HepG2 (cell line): ENCODE data around the gene TMEM190. TPM values are rescaled to one million over a fixed set of nuclear protein-coding genes. Genes with fewer than 3 reads are reported as not detected.
A peak's percentile ranks its signal among the peaks of the same experiment; 100 is the strongest.

Experiments used
- ESRRA ChIP-seq: sonication (generic); formaldehyde crosslinking; IDR thresholded peaks from 2 replicates; pipeline ENCODE4 v1.5.1; 2020; ENCODE audit warnings: mild to moderate bottlenecking, low read depth, missing genetic modification reagents
- FLYWCH1 ChIP-seq: sonication (generic); formaldehyde crosslinking; IDR thresholded peaks from 2 replicates; pipeline ENCODE4 v1.8.1; 2023; ENCODE audit warnings: mild to moderate bottlenecking, missing genetic modification reagents
- GTF2F1 ChIP-seq: fragments of 150-350 bp; IDR thresholded peaks from 2 replicates; pipeline ENCODE4 v1.6.1; 2014; ENCODE audit warnings: low read length
- REPIN1 ChIP-seq: sonication (generic); formaldehyde crosslinking; IDR thresholded peaks from 2 replicates; pipeline ENCODE4 v1.8.0; 2022; ENCODE audit warnings: missing genetic modification reagents, low read depth, mild to moderate bottlenecking, borderline replicate concordance
- RFXAP ChIP-seq: sonication (generic); formaldehyde crosslinking; IDR thresholded peaks from 2 replicates; pipeline ENCODE4 v1.4.0; 2020; ENCODE audit warnings: missing genetic modification reagents, borderline replicate concordance
- SRSF1 ChIP-seq: fragments of 200-400 bp; formaldehyde crosslinking; optimal IDR thresholded peaks from 2 replicates; pipeline ENCODE3; 2017; ENCODE audit warnings: mild to moderate bottlenecking, low read depth, low read length, moderate library complexity
- ZBTB7B ChIP-seq: sonication (generic); formaldehyde crosslinking; IDR thresholded peaks from 2 replicates; pipeline ENCODE4 v1.4.0; 2020; ENCODE audit warnings: missing genetic modification reagents
- ZNF225 ChIP-seq: sonication (generic); formaldehyde crosslinking; IDR thresholded peaks from 2 replicates; pipeline ENCODE4 v1.4.0; 2020; ENCODE audit warnings: mild to moderate bottlenecking, missing genetic modification reagents
- ZNF232 ChIP-seq: sonication (generic); formaldehyde crosslinking; IDR thresholded peaks from 2 replicates; pipeline ENCODE4 v1.4.0; 2020; ENCODE audit warnings: missing genetic modification reagents, borderline replicate concordance
- ZNF746 ChIP-seq: sonication (generic); formaldehyde crosslinking; IDR thresholded peaks from 2 replicates; pipeline ENCODE4 v1.8.0; 2022; ENCODE audit warnings: mild to moderate bottlenecking, missing genetic modification reagents
- polyA plus RNA-seq, 8 experiments: library from polyadenylated mRNA; depleted of rRNA in 3 of 8; stranded (reverse) in 7 of 8; unstranded in 1 of 8; fragments of >200 nt; fragmentation: Illumina TruSeq in 4 of 8; extraction: Trizol in 4 of 8; gene quantifications; 2 replicates each; pipeline versions ENCODE4 v1.2.1 to v1.2.3, GENCODE V29; 2011 to 2016; ENCODE audit warnings: low read depth in 4 of 8, missing spikeins in 1 of 8, mixed read lengths in 1 of 8; ENCODE audit not compliant: insufficient read depth in 1 of 8
- total RNA-seq, 5 experiments: library from RNA; depleted of rRNA; stranded (reverse); fragments of >200 nt; fragmentation: Illumina TruSeq; extraction: Trizol; gene quantifications; 2 replicates each; pipeline ENCODE4 v1.2.3, GENCODE V29; 2016; ENCODE audit warnings: low read depth in 1 of 5
- TF ChIP-seq, protein P1 (sequence below): sonication (generic); formaldehyde crosslinking; IDR thresholded peaks from 2 replicates; pipeline ENCODE4 v1.9.0; 2021; ENCODE audit warnings: mild to moderate bottlenecking, missing genetic modification reagents
- TF ChIP-seq, protein P2 (sequence below), 2 experiments: sonication (generic) in 1 of 2; formaldehyde crosslinking in 1 of 2; IDR thresholded peaks; 2 replicates each; pipeline versions ENCODE4 v1.4.0 to v1.6.1; 2016 to 2020; ENCODE audit warnings: borderline replicate concordance in 1 of 2, low read depth in 1 of 2, mild to moderate bottlenecking in 1 of 2, missing genetic modification reagents in 1 of 2
- TF ChIP-seq, protein P3 (sequence below): IDR thresholded peaks from 2 replicates; pipeline ENCODE4 v1.6.1; 2016; ENCODE audit warnings: mild to moderate bottlenecking
- TF ChIP-seq, protein P4 (sequence below): sonication (generic); formaldehyde crosslinking; IDR thresholded peaks from 2 replicates; pipeline ENCODE4 v1.9.0; 2021; ENCODE audit warnings: missing genetic modification reagents, mild to moderate bottlenecking, borderline replicate concordance

Gene TMEM190
- total and polyA plus RNA-seq, 2 of the 13 experiments (the other 11 are each of a cell fraction or from before 2014, with no cell fraction given), result 0.35 to 0.83 TPM

DNA sequence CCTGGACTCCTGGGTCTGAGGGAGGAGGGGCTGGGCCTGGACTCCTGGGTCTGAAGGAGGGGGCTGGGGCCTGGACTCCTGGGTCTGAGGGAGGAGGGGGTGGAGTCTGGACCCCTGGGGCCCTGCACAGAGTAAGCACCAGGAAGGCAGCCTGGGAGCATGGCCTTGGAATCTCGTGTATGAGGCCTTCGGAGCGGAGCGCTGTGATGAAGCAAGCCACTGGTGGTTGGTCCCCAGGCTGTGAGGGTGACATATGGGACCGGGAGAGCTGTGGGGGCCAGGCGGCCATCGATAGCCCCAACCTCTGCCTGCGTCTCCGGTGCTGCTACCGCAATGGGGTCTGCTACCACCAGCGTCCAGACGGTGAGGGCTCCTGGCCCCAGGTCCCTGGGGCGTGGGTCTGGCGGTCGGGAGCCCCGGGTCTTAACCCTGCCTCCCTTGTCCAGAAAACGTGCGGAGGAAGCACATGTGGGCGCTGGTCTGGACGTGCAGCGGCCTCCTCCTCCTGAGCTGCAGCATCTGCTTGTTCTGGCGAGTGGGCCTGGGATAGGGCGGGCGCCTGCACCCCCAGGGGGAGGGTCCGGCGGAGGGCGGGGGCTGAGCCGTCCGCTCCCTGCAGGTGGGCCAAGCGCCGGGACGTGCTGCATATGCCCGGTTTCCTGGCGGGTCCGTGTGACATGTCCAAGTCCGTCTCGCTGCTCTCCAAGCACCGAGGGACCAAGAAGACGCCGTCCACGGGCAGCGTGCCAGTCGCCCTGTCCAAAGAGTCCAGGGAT lies 918 bp downstream of the TMEM190 start (continued):
- TF ChIP-seq ZBTB7B (CRISPR knock-in tag) (peak; percentile 21; the same call in 1 of the 2 replicates), ZNF746 (CRISPR knock-in tag) (no peak), ESRRA (no peak), ZNF232 (CRISPR knock-in tag) (no peak), SRSF1 (no peak), RFXAP (CRISPR knock-in tag) (no peak), ZNF225 (CRISPR knock-in tag) (no peak), FLYWCH1 (no peak), GTF2F1 (no peak), REPIN1 (CRISPR knock-in tag) (no peak)
- TF ChIP-seq, protein P1, sequence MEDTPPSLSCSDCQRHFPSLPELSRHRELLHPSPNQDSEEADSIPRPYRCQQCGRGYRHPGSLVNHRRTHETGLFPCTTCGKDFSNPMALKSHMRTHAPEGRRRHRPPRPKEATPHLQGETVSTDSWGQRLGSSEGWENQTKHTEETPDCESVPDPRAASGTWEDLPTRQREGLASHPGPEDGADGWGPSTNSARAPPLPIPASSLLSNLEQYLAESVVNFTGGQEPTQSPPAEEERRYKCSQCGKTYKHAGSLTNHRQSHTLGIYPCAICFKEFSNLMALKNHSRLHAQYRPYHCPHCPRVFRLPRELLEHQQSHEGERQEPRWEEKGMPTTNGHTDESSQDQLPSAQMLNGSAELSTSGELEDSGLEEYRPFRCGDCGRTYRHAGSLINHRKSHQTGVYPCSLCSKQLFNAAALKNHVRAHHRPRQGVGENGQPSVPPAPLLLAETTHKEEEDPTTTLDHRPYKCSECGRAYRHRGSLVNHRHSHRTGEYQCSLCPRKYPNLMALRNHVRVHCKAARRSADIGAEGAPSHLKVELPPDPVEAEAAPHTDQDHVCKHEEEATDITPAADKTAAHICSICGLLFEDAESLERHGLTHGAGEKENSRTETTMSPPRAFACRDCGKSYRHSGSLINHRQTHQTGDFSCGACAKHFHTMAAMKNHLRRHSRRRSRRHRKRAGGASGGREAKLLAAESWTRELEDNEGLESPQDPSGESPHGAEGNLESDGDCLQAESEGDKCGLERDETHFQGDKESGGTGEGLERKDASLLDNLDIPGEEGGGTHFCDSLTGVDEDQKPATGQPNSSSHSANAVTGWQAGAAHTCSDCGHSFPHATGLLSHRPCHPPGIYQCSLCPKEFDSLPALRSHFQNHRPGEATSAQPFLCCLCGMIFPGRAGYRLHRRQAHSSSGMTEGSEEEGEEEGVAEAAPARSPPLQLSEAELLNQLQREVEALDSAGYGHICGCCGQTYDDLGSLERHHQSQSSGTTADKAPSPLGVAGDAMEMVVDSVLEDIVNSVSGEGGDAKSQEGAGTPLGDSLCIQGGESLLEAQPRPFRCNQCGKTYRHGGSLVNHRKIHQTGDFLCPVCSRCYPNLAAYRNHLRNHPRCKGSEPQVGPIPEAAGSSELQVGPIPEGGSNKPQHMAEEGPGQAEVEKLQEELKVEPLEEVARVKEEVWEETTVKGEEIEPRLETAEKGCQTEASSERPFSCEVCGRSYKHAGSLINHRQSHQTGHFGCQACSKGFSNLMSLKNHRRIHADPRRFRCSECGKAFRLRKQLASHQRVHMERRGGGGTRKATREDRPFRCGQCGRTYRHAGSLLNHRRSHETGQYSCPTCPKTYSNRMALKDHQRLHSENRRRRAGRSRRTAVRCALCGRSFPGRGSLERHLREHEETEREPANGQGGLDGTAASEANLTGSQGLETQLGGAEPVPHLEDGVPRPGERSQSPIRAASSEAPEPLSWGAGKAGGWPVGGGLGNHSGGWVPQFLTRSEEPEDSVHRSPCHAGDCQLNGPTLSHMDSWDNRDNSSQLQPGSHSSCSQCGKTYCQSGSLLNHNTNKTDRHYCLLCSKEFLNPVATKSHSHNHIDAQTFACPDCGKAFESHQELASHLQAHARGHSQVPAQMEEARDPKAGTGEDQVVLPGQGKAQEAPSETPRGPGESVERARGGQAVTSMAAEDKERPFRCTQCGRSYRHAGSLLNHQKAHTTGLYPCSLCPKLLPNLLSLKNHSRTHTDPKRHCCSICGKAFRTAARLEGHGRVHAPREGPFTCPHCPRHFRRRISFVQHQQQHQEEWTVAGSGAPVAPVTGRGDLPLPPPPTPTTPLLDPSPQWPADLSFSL (CRISPR knock-in tag), result no peak
- TF ChIP-seq, protein P2, sequence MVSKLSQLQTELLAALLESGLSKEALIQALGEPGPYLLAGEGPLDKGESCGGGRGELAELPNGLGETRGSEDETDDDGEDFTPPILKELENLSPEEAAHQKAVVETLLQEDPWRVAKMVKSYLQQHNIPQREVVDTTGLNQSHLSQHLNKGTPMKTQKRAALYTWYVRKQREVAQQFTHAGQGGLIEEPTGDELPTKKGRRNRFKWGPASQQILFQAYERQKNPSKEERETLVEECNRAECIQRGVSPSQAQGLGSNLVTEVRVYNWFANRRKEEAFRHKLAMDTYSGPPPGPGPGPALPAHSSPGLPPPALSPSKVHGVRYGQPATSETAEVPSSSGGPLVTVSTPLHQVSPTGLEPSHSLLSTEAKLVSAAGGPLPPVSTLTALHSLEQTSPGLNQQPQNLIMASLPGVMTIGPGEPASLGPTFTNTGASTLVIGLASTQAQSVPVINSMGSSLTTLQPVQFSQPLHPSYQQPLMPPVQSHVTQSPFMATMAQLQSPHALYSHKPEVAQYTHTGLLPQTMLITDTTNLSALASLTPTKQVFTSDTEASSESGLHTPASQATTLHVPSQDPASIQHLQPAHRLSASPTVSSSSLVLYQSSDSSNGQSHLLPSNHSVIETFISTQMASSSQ (IDR thresholded peaks at IDR 0.05; ENCODE audit: low read depth), result no peak
- TF ChIP-seq, protein P2 (CRISPR knock-in tag; IDR thresholded peaks at IDR 0.05; ENCODE audit: borderline replicate concordance), result no peak
- TF ChIP-seq, protein P3, sequence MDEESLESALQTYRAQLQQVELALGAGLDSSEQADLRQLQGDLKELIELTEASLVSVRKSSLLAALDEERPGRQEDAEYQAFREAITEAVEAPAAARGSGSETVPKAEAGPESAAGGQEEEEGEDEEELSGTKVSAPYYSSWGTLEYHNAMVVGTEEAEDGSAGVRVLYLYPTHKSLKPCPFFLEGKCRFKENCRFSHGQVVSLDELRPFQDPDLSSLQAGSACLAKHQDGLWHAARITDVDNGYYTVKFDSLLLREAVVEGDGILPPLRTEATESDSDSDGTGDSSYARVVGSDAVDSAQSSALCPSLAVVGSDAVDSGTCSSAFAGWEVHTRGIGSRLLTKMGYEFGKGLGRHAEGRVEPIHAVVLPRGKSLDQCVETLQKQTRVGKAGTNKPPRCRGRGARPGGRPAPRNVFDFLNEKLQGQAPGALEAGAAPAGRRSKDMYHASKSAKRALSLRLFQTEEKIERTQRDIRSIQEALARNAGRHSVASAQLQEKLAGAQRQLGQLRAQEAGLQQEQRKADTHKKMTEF (CRISPR knock-in tag), result no peak
- TF ChIP-seq, protein P4, sequence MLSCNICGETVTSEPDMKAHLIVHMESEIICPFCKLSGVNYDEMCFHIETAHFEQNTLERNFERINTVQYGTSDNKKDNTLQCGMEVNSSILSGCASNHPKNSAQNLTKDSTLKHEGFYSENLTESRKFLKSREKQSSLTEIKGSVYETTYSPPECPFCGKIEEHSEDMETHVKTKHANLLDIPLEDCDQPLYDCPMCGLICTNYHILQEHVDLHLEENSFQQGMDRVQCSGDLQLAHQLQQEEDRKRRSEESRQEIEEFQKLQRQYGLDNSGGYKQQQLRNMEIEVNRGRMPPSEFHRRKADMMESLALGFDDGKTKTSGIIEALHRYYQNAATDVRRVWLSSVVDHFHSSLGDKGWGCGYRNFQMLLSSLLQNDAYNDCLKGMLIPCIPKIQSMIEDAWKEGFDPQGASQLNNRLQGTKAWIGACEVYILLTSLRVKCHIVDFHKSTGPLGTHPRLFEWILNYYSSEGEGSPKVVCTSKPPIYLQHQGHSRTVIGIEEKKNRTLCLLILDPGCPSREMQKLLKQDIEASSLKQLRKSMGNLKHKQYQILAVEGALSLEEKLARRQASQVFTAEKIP (CRISPR knock-in tag), result no peak
